Measurements from ENCODE around the gene MED23.

- no peak for TF ChIP-seq CTCF (conservative IDR thresholded peaks at IDR 0.05 in 1 of 2, IDR thresholded peaks at IDR 0.05 in 1 of 2; ENCODE audit: low read depth in 1 of 2, low read length in 2 of 2)
- TF ChIP-seq EZH2 (IDR thresholded peaks at IDR 0.05; ENCODE audit: low read length, missing control alignments) = no peak
Measured at GRCh38 chr6:131636880-131637792, 9.1 kb upstream of the MED23 start, which contains the start of gene ENPP3.

All from fibroblast of lung (primary cell).